GM18511 (cell line): ENCODE data around the gene FUS.
"Not testable (repeated sequence)": the region's sequence is repeated elsewhere in the genome, so short reads cannot be mapped to it uniquely, and the experiment has no call there.

Experiments used
- ATAC-seq: cut with Tn5 transposase; IDR thresholded peaks from one replicate; pipeline ENCODE4 v1.9.1; 2021; ENCODE audit warnings: mild to moderate bottlenecking, moderate library complexity; ENCODE audit not compliant: unreplicated experiment

FUS gene

GRCh38 chr16:31143011-31143693 is 36.8 kb upstream of the FUS start:
- ATAC-seq, result no peak

GRCh38 chr16:31143694-31144148 is 36.2 kb upstream of the FUS start:
- no peak for ATAC-seq

GRCh38 chr16:31144418-31144817 is 35.5 kb upstream of the FUS start:
- ATAC-seq, result not testable (repeated sequence)

- ATAC-seq, result no peak
Observed at GRCh38 chr16:31145398-31145990, 34.4 kb upstream of the FUS start.

GRCh38 chr16:31147574-31147973 is 32.4 kb upstream of the FUS start:
- no peak for ATAC-seq

- ATAC-seq, result no peak
Observed at GRCh38 chr16:31148281-31148728, 31.6 kb upstream of the FUS start.

- no peak for ATAC-seq
Observed at GRCh38 chr16:31148896-31149295, 31.0 kb upstream of the FUS start.

GRCh38 chr16:31149332-31149731 is 30.6 kb upstream of the FUS start:
- no peak for ATAC-seq

GRCh38 chr16:31149894-31150890 is 29.7 kb upstream of the FUS start, which contains the start of gene PRSS36:
Gene PRSS36 (minus strand): TSS chr16:31150066. CDS start chr16:31150035, 31 bp downstream.
- no peak for ATAC-seq

- not testable (repeated sequence) for ATAC-seq
Observed at GRCh38 chr16:31150976-31151375, 29.0 kb upstream of the FUS start.

GRCh38 chr16:31157136-31157535 is 22.8 kb upstream of the FUS start:
- ATAC-seq, result no peak

GRCh38 chr16:31167315-31167714 is 12.6 kb upstream of the FUS start:
- ATAC-seq, result no peak

- no peak for ATAC-seq
Observed at GRCh38 chr16:31168848-31169247, 11.1 kb upstream of the FUS start.

- ATAC-seq, result not testable (repeated sequence)
Observed at GRCh38 chr16:31170048-31170447, 9.9 kb upstream of the FUS start.

- ATAC-seq, result no peak
Observed at GRCh38 chr16:31177136-31177535, 2.8 kb upstream of the FUS start.

GRCh38 chr16:31179219-31179746 is 656 bp upstream of the FUS start:
- peak; percentile 0 for ATAC-seq

- no peak for ATAC-seq
Observed at GRCh38 chr16:31181102-31181830, 1.3 kb downstream of the FUS start.

- no peak for ATAC-seq
Observed at GRCh38 chr16:31182391-31182790, 2.5 kb downstream of the FUS start.

- no peak for ATAC-seq
Observed at GRCh38 chr16:31183432-31184428, 3.8 kb downstream of the FUS start.
